HG03066 (cell line): Measurements from ENCODE around the gene UTF1.

Experiments
- ATAC-seq: cut with Tn5 transposase; IDR thresholded peaks from one replicate; pipeline ENCODE4 v1.9.1; 2021; ENCODE audit warnings: low read depth; ENCODE audit not compliant: unreplicated experiment

Gene UTF1

DNA sequence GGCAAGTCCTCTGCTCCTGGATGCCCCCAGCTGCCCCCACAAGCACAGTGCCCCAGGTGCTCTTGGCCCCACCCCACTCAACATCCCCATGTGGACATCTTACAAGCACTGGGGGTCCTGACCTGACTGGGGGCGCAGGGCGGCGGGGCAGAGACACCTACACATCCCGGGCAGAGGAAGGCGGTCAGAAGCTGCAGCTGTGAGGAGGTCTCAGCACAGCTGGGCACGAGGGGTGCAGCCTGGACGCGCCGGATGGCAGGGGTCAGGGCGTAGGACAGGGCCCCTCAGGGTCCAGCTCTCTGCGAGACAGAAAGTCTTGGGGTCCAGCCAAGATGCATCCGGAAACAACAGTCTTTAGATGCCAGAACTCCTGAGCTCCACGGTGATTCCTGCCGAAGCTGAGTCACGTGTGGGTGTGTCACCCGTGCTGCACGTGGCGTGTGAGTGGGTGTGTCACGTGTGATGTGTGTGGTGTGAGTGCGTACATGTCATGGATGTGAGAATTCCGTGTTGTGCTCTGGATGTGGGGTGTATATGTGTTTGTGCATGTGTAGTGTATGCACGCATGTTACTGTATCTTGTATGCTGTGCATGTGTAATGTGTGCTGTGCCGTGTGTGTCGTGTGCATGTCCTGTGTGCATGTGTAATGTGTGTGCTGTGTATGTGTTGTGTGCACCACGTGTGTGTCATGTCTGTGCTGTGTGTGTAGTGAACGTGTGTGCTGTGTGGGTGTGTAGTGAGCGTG lies 12.8 kb downstream of the UTF1 start:
- ATAC-seq: no peak

- no peak for ATAC-seq
These were observed 13.6 kb downstream of the UTF1 start for GRCh38 chr10:133243593-133243992.

DNA sequence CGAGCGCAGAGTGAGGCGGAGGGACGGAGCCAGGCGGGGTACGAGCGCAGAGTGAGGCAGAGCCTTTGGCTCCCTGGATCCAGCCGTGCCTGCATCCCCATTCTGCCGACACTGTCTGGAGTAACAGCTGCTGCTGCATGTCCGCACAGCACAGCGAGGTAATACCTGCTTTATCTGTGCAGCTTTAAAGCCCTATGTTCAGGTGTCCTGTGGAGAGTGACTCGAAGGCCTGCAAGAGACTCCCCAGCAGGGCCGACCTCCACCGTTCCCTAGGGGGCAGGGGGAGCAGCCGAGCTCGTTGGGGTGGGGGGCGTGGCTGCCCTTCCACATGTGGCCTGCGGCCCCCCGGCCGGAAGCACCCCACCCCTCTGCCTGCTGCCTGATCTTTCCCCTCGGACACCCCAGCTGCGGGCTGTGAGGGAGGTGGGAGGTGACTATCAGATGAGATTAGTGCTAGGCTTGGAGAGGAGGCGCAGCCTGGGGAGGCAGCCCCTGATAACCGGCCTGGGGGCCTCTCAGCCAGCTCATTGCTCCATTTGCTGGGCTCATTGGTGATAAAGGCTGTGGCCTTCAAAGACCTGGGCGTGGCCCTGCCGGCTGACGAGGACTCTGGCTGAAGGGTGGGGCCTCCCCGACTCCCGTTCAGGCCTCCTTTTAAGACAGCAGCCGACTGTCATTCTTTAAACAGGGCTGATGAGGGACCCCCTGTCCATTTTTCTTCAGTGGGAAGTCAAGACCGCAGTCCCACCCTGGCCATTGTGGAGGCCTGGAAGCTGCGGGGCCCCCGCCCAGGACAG lies 15.6 kb downstream of the UTF1 start:
- ATAC-seq: no peak

DNA sequence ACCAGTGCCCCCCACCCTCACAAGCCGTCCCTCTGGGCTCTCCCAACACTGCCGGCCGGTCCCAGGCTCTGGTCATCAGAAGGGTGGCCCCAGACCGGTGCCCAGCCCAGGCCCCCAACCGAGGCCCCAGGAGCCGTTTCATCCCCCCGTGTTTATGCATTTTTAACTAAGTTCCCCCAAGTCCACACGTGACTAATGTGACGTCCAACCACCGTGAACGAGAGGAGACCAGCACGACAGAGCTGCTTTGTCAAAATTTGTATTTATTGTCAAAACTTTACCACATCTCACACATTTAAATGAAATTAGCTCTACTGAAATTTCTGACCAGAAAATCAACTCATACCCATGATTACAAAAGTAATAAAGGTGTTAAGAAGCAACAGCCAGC lies 16.2 kb downstream of the UTF1 start:
- ATAC-seq: no peak

GRCh38 chr10:133247681-133248333 lies 17.8 kb downstream of the UTF1 start:
- no peak for ATAC-seq

DNA sequence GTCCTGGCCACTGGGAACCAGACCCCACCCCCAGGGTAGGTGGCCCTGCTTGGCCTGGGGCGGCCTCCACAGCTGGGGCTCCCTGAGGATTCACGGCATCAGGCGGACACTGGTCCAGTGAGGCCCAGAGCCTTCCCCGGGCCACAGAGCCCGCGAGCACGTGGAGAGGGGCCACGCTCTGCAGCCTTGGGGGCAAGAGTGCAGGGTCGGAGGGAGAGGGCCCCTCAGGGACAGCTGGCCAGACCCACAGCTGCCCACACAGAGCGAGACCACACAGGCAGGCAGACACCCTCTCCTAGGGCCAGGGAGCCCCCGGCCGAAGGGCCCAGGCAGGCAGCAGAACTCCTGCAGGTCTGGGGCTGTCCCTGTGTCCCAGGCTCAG lies 18.3 kb downstream of the UTF1 start:
- no peak for ATAC-seq

DNA sequence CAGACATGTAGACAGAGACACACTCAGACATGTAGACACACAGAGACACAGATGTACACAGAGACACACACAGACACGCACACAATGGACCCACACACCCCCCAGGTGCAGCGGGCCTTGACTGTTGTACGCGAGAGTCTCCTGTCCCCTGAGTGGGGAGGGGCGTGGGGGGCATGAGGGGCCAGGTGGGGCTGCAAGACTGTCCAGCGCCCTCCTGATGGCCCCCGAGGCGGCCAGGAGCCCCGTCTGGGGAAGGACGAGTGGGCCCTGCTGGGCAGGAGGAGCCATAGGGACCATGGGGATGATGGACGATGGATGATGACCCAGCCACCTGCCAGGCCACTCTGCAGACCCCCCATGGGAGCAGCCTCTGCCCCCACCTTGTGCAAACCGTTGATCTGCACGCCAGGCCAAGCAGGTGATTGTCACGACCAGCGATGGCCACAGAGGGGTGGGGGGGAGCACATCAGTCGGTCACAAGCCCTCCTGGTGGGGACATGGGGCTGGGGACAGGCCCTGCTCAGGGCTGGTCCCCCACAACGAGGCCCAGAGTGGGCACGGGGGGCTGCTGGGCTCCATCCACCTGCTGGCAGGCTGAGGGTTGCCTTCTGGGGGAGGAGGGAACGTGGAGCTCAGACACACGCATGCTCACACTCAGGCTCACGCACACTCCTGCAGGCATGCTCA lies 19.2 kb downstream of the UTF1 start:
- no peak for ATAC-seq

GRCh38 chr10:133249975-133250754 lies 20.1 kb downstream of the UTF1 start:
- ATAC-seq: no peak

GRCh38 chr10:133251388-133252222 lies 21.6 kb downstream of the UTF1 start:
- ATAC-seq: no peak

GRCh38 chr10:133252223-133252552 lies 22.2 kb downstream of the UTF1 start:
- no peak for ATAC-seq

- no peak for ATAC-seq
These were observed 23.4 kb downstream of the UTF1 start for GRCh38 chr10:133253361-133253955.

DNA sequence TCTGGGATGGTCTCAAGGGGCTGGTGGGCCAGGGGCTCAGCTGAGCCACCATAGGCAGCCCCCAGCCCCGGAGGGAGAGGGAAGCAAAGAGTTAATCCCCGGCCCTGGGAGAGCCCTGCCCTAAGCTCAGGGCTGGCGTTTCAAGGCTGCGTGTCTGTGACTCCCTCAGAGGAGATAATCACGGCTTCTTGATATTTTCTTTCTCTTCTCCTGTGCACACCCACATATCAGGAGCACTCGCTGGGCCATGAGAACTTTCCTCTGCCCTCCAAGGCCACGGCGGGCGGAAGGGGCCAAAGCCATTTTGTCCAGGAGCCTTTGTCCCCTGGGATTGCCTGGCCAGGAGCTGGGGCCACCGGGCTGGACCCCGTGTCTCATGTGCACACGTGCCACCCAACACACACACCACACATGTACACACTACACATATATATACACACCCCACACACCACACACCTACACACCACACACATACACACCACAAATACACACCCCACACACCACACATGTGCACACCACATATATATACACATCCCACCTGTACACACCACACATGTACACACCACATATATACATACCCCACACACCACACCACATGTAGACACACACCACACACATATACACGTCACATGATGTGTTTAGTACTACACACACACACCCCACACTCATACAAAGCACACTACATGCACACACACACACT lies 24.6 kb downstream of the UTF1 start:
- ATAC-seq: no peak

- ATAC-seq: no peak
These were observed 25.3 kb downstream of the UTF1 start for GRCh38 chr10:133255323-133255722.

GRCh38 chr10:133257489-133258065 lies 27.6 kb downstream of the UTF1 start:
- no peak for ATAC-seq

GRCh38 chr10:133258066-133258817 lies 28.2 kb downstream of the UTF1 start:
- no peak for ATAC-seq

- ATAC-seq: no peak
These were observed 29.0 kb downstream of the UTF1 start for GRCh38 chr10:133258818-133259601.

GRCh38 chr10:133259602-133259989 lies 29.6 kb downstream of the UTF1 start:
- no peak for ATAC-seq
